OCI-LY1 (cell line): ENCODE data around the gene CFP.

Experiments
- EZH2 ChIP-seq: fragments of 200-600 bp; sonication (generic), shearing (Covaris generic); IDR thresholded peaks from 2 replicates; pipeline ENCODE4 v1.8.0; 2017; ENCODE audit warnings: borderline replicate concordance, mixed run types, mild to moderate bottlenecking, antibody characterized with exemption, low read length, moderate library complexity, mixed read lengths
- TF ChIP-seq, protein P1 (sequence below): fragments of 200-600 bp; sonication (generic), shearing (Covaris generic); IDR thresholded peaks from 2 replicates; pipeline ENCODE4 v1.5.1; 2017; ENCODE audit warnings: mild to moderate bottlenecking, antibody characterized with exemption, low read length, moderate library complexity, mixed read lengths

GRCh38 chrX:47643926-47644325 is 14.2 kb upstream of the CFP start:
- TF ChIP-seq, protein P1, sequence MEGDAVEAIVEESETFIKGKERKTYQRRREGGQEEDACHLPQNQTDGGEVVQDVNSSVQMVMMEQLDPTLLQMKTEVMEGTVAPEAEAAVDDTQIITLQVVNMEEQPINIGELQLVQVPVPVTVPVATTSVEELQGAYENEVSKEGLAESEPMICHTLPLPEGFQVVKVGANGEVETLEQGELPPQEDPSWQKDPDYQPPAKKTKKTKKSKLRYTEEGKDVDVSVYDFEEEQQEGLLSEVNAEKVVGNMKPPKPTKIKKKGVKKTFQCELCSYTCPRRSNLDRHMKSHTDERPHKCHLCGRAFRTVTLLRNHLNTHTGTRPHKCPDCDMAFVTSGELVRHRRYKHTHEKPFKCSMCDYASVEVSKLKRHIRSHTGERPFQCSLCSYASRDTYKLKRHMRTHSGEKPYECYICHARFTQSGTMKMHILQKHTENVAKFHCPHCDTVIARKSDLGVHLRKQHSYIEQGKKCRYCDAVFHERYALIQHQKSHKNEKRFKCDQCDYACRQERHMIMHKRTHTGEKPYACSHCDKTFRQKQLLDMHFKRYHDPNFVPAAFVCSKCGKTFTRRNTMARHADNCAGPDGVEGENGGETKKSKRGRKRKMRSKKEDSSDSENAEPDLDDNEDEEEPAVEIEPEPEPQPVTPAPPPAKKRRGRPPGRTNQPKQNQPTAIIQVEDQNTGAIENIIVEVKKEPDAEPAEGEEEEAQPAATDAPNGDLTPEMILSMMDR, result peak; percentile 34
- TF ChIP-seq EZH2, result no peak
